COLO668 (cell line): ENCODE measurements around the gene SRC.

Experiments used
- DNase-seq: peaks from one replicate; lab custom pipeline; 2025; ENCODE audit not compliant: unreplicated experiment; lab: John Stamatoyannopoulos, UW

Gene SRC

DNA sequence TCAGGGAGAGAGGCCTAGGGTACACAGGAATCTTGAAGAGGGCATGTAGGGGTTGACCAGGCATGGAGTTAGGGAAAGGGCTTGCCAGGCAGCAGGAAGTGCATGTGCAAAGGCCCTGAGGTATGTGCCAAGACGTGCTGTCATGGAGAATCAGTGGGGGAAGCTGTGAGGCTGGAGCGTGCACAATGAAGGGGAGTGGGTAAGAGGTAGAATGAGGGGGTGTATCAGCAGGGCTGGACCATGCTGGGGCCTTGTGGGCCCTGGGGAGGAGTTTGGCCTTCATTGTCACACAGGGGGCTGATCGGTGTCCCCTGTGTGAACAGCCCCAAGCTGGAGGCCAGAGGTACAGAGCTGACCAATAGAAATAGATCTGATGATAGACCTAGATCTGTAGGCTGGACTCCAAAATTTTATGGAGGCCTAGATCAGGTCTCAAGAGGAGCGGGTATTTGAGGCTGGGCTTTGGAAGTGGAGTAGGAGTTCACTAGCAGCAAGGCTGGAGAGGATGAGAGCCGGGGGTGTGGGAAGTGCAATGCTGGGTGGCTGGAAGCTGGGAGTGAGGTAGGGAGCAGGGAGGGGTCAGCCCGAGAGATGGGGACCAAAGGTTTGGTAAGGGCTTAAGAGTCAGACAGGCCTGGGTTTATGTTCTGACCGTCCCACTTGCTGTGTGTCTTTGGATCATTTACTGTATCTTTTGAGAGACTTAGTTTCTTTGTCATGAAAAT lies 3.0 kb downstream of the SRC start:
- no peak for DNase-seq

DNA sequence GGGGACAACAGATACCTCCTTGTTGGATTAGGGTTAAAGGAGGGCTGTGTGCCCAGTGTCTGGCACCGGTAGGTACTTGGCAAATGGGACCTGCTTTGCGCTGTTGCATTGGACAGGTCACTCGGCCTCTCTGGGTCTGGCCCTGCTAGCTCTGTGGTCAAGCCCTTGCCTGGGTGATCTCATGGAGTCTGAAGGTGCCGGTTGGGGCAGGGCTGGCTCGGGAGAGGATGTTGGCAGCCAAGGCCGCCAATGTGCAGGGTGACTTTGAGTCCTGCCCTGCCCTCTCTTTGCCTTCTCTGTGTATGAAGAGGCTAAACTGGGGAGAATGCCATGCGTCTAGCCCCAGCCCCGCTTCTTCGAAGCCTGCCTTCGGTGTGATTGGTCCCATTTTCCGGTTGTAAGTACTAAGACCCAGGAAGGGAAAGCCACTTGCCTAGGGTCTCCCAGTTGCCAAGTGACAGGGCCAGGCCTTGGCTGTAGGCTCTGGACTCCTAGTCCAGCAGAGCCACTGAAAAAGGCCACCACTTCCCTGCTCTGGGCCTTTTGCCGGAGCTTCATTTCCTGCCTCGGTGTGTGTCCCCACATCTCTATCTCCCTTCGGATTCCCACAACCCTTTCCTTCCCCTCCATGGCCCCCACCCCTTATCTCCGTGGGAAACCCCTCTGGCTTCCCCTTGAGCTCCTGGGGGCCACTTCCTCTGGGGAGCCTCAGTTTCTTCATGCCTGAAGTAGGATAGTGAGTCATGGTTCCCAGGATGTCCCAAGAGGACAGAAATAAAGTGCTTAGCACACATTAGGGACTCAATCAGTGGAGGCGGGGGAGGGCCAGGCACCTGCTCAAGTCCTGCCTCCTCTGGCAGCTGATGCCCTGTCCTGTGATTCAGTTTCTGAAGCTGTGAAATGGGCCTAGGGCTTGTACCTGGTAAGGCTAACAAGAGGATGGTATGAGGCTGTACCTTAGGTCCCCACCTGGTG lies 3.9 kb downstream of the SRC start:
- DNase-seq: no peak

DNA sequence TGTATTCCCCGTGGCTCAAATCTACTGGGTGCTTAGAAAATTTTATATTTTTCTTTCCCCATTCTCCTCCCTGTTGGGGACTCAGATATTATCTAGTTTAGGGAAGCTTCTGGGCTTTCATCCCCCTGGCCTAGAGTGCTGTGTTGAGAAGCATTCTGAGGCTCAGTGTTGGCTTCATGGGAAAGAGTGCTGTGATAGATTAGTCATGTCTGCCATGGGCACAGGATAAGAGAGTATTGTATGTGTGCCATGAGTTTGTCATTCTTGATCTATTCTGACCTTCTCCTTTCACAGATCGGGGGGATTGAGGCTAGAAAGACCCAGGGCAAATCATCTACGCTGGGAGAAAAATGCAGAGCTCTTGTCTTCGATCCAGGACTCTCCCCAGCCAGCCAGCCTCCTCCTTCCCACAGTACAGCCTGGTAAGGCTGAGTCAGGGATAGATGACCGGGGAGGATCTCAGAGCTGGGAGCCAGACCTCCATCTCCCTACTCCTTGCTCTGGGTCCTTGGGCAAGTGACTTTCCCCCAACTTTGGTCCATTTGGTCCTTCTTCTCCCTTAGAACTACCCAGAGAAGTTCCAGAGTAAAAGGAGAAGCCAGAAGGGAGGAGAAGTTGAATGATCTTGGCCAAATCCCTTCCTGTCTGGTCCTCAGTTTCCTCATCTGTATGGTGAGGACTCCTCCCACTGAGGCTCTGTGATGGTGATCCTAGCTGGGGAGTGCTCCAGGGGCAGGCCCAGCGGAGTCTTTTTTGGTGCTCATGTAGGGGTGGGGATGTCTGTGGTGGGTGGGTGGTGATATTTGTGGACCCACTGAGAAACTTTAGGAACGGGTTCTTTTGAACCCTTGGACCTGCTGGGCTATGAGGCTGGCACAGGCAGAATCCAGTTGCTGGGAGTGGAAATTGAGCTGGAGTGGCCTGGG lies 5.0 kb downstream of the SRC start:
- no peak for DNase-seq

DNA sequence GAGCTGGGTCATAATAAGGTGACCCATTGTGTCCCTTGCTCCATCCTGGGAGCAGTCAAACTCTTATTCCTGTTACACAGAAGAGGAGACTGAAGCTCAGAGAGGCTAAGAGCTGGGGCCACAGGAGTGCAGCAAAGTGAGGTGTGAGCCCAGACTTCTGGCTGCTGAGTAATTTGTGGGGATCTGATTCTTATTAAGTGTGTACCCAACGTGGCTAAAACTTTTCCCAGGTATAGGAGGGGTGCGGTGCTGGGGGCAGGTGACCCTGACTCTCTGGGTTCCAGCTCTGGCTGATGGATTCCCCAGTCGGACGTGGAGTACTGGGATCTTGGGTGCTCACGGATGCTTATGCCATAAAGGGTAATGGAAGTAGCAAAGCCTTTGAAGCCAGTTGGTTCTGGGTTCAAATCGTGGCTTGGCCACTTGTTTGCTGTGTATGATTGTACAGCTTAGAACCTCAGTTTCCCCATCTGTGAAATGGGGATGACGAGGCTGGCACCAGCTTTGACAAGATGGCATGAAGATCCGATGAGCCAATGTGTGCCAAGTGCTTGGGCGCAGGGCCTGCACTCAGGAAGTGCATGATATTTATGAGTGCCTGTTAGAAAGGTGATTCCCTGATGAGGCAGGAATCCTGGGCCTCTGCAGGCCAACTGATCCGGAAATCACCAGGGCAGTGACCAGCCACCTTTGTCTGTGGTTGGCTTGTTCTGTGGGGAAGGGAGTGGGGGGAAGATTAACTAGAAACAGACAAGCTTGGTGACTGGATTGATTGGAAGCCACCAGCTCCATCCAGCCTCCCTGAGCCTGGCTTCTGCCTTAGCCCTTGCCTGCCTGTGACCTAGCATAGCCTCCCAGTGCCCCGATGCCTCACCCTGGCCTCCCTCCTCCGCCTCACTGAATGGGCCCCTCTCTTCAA lies 6.0 kb downstream of the SRC start:
- no peak for DNase-seq

DNA sequence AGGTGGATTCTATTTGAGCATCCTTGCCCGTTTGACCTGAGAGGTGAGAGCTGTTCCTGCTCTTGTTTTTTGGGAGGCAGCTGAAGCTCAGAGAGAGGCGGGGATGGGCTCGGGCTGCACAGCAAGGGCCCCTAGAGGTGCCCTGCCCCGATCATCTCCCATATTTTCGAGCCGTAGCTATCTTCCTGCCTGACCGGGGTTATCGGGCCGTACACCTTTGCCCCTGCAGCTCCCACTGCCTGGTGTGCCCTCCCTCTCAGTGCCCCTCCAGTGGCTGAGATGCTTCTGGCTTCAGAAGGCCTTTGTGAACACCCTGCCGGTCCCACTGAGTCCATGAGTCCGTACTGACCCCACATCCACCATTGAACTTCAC lies 6.7 kb downstream of the SRC start:
- no peak for DNase-seq

DNA sequence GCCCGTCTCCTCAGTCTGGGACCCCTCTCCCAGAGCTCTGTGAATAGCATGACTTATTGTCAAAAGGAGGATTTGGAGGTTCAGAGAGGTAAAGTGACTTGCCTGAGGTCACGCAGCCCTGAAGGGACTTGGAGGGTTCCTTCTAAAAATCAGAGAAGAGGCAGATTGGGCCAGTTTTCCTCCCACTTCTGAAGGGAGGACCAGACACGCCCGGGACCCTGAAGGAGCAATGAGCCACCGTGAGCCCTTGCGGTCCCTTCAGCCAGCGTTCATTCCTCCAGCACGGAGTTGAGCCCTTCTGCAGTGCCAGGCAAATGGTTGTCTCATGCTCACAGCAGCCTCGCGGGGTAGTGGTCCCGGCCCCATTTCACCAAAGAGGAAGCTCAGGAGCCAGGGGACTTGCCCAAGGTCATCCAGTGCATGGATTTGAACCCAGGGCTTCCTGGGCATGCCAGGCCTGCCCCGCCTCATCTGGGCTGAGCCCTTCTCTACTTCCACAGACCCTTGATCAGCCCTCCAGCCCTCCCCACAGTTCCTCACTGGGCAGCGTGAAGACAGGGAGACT lies 7.4 kb downstream of the SRC start:
- no peak for DNase-seq

DNA sequence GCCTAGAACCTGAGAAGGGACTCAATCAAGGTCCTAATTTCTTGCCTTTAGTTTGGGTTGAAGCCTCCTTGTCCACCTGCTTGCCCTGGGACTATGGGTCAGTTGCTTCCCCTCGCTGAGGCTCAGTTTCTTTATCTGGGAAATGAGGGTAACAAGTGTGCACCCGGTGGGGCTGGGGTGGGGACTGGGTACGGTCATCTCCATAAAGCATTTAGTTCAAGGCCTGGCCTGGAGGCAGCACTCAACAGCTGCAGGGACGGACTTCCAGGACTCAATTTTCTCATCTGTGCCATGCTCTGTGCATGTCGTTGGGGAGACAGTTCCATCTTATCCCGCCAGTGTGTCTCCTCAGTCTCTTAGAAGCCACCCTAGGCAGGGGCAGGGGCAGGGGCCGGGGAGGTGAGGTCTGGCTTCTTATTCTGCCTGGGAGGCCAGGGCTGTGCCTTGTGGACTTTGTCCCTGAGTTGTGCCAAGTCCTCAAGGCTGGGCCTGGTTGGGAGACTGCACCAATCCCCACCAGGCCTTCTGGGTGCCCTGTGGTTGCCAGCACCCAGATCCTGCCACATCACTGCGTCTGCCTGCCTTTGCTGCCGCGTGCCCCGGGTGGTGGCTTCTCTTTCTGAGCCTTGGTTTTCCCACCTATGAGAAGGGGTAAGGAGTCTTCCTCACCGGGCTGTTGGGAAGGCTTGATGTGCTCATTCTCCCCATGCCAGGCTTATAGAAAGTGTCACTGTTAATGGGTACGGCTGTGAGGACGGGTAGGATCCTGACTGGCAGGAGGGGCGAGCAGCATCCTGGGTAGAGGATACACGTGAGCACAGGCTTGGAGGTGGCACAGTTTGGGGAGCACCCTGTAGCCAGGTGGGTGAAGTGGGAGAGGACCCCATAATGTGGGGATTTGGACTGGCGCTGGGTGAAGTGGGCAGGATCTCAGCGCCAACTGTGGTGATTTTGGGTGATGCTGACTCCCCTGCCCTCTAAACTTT lies 8.6 kb downstream of the SRC start:
- DNase-seq: no peak

DNA sequence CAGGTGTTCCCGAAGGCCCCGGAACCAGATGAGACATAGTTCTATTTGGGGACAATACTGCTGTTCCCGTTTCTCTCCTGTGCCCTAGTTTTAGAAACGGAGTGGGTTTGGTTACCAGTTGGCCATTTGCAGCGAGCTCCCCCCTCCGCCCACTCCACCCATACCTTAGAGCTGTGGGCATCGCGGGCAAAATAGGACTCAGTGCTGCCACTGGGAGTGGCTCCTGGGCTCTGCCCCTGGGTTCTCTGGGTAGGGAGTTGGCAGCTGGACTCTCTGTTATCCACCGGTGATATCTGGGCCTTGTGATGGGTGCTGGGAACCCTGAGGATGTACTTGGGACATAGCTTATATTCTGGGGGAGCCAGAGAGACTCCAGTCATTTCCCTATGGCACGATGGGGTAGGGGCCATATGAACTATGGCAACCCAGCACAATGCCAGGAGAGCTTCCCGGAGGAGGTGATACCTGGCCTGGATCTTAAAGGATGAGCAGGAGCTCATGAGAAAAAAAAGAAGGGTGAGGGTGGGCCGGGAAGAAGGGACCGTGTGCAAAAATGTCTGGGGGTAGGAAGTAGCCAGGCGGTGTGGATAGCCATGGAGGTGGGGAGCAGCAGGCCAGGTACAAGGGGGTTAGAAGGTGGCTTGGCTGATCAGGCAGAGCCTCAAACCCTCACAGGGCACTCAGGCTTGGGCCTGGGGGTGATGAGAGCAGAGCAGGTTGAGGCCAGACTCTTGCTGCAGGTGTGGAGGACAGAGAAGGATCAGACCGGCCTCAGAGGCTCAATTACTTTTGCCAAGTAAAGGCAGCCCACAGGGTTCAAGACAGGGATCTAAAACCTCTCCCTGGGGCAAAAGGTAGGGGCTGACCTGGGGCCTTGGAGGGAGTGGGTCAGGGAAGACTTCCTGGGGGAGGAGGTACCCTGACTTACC lies 9.6 kb downstream of the SRC start:
- DNase-seq: no peak

DNA sequence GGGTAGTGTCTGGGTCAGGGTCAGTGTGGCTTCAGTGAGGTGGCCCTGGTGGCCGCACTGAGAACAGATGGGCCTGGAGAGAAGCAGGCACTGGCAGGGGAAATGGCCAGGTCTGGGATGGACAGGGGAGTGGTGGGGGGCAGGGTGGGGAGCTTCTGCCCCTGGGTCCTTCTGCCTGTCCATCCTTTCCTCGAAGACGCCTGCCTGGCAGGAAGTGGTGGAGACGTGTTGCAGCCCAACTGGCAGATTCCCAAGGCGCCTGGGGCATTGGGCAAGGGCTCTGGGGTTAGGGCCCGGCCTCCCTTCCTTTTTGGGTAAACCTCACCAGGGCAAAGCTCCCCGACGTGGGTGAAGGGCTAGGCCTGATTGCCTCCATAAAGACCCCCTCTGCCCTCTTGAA lies 10.4 kb downstream of the SRC start:
- DNase-seq: no peak

DNA sequence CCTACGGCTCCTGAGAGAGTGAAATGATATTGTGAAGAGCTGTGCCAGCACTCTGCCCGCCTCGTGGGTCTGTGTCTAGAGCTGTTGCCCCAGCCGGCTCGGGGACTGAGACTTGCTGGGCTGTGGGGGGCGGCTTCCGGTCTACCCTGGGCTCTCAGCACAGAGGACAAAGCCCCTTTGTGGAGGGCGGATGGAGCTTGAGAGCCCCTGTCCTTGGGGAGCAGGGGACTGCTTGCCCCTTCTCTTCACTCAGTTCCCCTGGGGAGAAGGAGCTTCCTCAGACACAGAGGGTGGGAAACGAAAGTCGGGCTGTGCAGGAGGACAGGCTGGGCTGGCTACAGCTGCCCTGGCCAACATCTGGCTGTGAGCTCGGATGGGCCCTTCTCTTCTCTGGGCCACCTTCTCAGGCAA lies 11.0 kb downstream of the SRC start:
- DNase-seq: no peak

DNA sequence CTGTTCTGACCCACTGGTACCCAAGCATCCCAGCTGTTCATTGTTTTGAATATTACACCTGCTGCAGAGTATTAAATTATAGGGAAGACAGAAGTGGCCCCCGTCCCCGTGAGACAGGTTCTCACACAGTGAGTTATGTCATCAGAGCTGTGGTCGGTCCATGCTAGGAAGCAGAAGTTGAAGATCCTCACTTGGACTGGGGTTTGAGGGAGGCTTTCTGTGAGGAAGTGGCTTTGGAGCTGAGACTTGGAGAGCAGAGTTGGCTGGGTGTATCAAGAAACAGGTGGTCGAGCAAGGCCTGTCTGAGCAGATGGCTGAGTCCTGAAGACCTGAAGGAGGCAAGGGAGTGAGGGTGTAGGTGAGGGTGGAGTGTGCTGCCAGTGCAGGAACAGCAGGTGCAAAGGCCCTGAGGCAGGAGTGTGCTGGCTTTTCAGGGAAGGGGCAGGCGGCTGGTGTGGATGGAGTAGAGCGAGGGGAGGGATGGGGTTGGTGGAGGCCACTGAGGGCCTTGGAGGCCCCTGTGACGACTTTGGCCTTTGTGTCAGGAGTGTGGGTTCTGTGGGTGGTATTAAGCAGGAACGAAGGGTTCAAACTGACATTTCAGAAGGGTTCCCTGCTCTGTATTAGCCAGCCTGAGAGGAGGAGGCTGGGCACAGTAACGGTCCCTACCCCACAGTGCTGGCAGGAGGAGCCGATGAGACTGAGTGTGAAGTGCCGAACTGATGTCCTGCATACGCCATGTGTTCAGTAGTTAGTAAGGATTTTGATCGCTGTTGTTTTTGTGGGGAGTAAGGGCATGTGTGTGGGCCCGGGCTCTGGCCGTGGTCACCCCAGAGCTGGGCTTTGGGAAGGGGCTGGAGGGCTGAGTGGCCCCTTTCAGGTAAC lies 11.8 kb downstream of the SRC start:
- DNase-seq: no peak

DNA sequence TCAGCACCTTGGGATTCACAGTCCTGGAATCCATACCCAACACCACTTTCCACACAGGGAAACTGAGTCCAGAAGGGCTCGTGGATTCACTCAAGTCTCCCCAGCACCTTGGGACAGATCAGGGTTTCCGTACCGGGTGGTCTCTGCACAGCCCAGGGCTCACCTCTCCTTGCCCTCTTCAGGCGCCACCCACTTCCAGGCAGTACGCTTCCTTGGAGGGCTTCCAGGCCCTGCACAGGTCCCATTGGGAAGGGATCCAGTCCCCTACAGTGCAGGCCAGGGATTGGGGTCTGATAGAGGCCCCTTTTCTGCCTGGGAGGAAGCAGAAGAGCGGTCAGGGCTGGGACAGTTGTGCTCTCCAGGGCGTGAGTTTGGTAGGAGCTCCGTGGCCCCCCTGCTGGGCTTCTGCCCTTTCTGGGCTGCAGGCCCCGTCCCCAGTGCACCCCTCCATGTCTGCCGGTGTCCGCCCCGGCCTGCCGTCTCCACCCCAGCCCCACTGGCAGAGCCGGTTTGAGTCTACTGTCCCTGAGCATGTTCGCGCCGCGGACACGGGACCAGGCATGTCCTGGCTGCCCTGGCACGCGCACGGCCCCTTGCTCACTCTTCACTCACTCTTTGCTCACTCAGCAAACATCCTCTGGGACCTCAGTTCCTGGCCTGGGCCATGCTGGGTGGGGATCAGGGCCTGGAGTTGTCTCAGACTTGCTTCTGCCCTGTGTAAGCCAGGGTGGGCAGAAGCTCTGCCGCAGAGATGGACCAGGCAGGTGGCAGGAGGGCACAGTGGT lies 12.6 kb downstream of the SRC start:
- DNase-seq: no peak

DNA sequence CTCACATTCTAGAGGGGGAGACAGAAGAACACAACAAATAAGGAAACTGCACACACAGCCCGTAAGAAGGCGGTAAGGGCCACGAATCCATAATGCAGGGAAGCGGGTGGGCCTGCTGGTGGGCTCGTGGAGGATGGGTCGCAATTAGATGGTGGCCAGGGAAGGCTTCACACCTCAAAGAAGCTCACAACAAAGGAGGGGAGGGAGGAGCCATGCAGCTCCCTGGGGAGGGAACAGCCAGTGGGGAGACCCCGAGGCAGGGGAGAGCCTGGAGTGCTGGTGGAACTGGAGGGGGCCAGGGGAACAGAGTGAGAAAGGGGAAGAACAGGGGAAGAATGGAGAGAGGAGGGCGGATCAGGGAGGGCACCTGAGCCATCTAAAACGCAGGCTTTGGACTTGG lies 13.4 kb downstream of the SRC start:
- DNase-seq: no peak

DNA sequence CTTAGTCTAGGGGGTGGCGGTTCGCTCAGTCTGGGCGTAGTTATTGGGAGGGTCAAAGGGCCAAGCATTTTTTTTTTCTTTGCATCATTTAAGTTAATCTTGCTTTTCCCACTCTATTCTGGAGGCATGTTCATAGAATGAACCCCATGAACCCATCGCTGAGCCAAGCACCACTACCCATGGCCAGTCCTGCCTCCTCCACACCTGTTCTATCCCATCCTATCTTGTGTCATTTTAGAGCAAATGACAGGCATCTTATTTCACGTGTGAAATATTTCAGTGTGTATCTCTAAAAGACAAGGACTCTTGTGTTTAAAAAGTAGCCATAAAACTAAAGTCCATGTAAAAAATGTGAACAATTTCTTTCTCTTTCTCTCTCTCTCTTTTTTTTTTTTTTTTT lies 13.9 kb downstream of the SRC start:
- DNase-seq: no peak

DNA sequence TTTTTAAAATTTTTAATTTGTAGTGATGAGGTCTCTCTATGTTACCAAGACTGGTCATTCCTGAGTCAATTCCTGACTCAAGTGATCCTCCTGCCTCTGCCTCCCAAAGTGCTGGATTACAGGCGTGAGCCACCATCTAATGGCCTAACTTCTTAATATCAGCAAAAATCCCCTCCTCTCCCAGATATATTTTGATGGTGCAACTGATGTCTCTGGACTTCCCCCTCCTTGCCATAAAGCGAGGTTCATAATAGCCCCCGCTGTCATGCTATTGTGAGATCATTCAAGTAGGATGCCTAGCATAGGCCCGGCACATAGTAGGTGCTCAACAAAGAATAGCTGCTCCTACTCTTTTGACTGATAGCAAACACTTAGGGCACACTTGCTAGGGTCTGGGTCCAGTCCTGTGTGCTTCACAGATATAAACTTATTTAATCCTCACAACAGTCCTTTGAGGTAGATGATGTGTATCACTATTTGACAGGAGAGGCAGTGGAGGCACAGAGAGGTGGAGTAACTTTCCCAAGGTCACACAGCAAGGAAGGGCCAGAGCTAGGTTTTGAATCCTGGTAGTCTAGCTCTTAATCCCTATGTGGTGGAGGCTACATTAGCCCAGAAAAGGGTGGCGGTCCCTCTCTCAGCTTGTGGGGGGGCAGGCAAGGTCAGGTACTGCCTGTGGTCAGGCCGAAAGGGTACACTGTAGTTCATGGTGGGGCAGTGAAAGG lies 14.6 kb downstream of the SRC start:
- no peak for DNase-seq
